SU-DHL-6 (cell line): ENCODE results near the gene CTLA4.
"Not testable (repeated sequence)": the region's sequence is repeated elsewhere in the genome, so short reads cannot be mapped to it uniquely, and the experiment has no call there.

Source experiments
- H2AFZ ChIP-seq: fragments of 200-600 bp; sonication (generic); 2 replicates; pipeline ENCODE4 v1.6.1; 2014; ENCODE audit warnings: low read depth, mild to moderate bottlenecking, moderate library complexity, mixed read lengths, antibody characterized with exemption, low read length; ENCODE audit not compliant: severe bottlenecking
- H3F3A ChIP-seq: fragments of 200-600 bp; shearing (Covaris generic); 2 replicates; pipeline ENCODE4 v1.6.0; 2016; ENCODE audit warnings: antibody characterized with exemption, mild to moderate bottlenecking; ENCODE audit not compliant: insufficient read depth
- H3K27ac ChIP-seq: fragments of 200-600 bp; sonication (generic); 2 replicates; pipeline ENCODE4 v1.5.1; 2016; ENCODE audit warnings: low read depth, mild to moderate bottlenecking, low read length, moderate library complexity, mixed read lengths
- H3K27me3 ChIP-seq: fragments of 200-600 bp; sonication (generic), shearing (Covaris generic); 2 replicates; pipeline ENCODE4 v1.6.0; 2014; ENCODE audit warnings: mild to moderate bottlenecking, low read length
- H3K36me3 ChIP-seq: fragments of 200-600 bp; sonication (generic); 2 replicates; pipeline ENCODE4 v1.6.1; 2014; ENCODE audit warnings: mild to moderate bottlenecking, low read length, mixed read lengths
- H3K4me2 ChIP-seq: fragments of 300-600, 200-600 bp; shearing (Covaris generic), sonication (generic); 2 replicates; pipeline ENCODE4 v1.6.0; 2014; ENCODE audit warnings: low read length, low read depth, mild to moderate bottlenecking; ENCODE audit not compliant: poor library complexity, severe bottlenecking
- H3K4me3 ChIP-seq: fragments of 200-600 bp; sonication (generic); 2 replicates; pipeline ENCODE4 v1.5.1; 2014; ENCODE audit warnings: antibody characterized with exemption, low read length, mild to moderate bottlenecking, mixed read lengths; ENCODE audit not compliant: insufficient read depth, poor library complexity, severe bottlenecking
- H3K79me2 ChIP-seq: fragments of 200-600 bp; sonication (generic); 2 replicates; pipeline ENCODE4 v1.6.1; 2014; ENCODE audit warnings: mild to moderate bottlenecking, low read length, moderate library complexity; ENCODE audit not compliant: insufficient read depth
- H3K9ac ChIP-seq: fragments of 200-600 bp; sonication (generic); 2 replicates; pipeline ENCODE4 v1.7.0; 2014; ENCODE audit warnings: mild to moderate bottlenecking, low read length
- H3K9me2 ChIP-seq: fragments of 200-600 bp; sonication (generic); replicated peaks from 2 replicates; pipeline ENCODE4 v1.6.1; 2014; ENCODE audit warnings: low read length; ENCODE audit not compliant: insufficient read depth
- H3K9me3 ChIP-seq: fragments of 200-600 bp; sonication (generic); 2 replicates; pipeline ENCODE4 v1.6.1; 2014; ENCODE audit warnings: low read length, mixed read lengths; ENCODE audit not compliant: insufficient read depth
- H4K20me1 ChIP-seq: fragments of 200-600 bp; sonication (generic); 2 replicates; pipeline ENCODE4 v1.6.1; 2014; ENCODE audit warnings: low read depth, mild to moderate bottlenecking, antibody characterized with exemption, low read length, moderate library complexity, mixed read lengths
- EZH2phosphoT487 ChIP-seq: fragments of 200-600 bp; sonication (generic), shearing (Covaris generic); conservative IDR thresholded peaks from 2 replicates; pipeline ENCODE4 v1.6.1; 2018; ENCODE audit warnings: mild to moderate bottlenecking, antibody characterized with exemption, low read length, moderate library complexity, mixed read lengths
- TF ChIP-seq, protein P1 (sequence below): fragments of 200-600 bp; sonication (generic); IDR thresholded peaks from one replicate; pipeline ENCODE4 v1.5.1; 2017; ENCODE audit warnings: antibody characterized with exemption, mild to moderate bottlenecking, low read length, moderate library complexity; ENCODE audit not compliant: insufficient read depth, poor library complexity, severe bottlenecking

CTLA4 gene

DNA sequence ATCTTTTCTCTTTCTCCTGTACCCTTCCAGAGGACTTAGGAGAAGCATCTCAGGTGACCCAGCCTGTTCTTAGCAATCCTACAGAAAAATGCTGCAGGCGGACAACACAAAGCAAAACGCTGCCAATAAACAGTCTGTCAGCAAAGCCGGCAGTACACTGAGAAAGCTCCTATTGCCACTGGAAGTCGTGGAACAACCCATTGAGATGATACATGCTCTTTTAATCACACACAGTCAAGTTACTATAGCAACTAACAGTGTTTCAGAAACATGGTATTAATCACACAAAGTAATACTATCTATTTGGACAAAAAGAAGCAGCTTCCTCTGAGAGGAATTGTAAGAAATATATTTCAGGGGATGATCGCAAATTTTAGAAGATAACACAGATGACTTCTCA is 10.5 kb downstream of the CTLA4 start:
- no peak overlapping the region for H3K9ac ChIP-seq
- TF ChIP-seq EZH2phosphoT487 = no peak
- TF ChIP-seq, protein P1, sequence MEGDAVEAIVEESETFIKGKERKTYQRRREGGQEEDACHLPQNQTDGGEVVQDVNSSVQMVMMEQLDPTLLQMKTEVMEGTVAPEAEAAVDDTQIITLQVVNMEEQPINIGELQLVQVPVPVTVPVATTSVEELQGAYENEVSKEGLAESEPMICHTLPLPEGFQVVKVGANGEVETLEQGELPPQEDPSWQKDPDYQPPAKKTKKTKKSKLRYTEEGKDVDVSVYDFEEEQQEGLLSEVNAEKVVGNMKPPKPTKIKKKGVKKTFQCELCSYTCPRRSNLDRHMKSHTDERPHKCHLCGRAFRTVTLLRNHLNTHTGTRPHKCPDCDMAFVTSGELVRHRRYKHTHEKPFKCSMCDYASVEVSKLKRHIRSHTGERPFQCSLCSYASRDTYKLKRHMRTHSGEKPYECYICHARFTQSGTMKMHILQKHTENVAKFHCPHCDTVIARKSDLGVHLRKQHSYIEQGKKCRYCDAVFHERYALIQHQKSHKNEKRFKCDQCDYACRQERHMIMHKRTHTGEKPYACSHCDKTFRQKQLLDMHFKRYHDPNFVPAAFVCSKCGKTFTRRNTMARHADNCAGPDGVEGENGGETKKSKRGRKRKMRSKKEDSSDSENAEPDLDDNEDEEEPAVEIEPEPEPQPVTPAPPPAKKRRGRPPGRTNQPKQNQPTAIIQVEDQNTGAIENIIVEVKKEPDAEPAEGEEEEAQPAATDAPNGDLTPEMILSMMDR = no peak
- H3K9me3 ChIP-seq = no peaks in the 10 kb centered on the region
- no peaks in the 10 kb centered on the region for H3K27me3 ChIP-seq
- H3K4me2 ChIP-seq = no peak overlapping the region
- no peaks in the 10 kb centered on the region for H3F3A ChIP-seq
- no peaks in the 10 kb centered on the region for H3K9me2 ChIP-seq
- no peak overlapping the region for H3K27ac ChIP-seq
- no peak overlapping the region for H3K4me3 ChIP-seq
- no peaks in the 10 kb centered on the region for H3K79me2 ChIP-seq
- no peaks in the 10 kb centered on the region for H3K36me3 ChIP-seq
- H2AFZ ChIP-seq = no peak overlapping the region
- H4K20me1 ChIP-seq = no peaks in the 10 kb centered on the region

DNA sequence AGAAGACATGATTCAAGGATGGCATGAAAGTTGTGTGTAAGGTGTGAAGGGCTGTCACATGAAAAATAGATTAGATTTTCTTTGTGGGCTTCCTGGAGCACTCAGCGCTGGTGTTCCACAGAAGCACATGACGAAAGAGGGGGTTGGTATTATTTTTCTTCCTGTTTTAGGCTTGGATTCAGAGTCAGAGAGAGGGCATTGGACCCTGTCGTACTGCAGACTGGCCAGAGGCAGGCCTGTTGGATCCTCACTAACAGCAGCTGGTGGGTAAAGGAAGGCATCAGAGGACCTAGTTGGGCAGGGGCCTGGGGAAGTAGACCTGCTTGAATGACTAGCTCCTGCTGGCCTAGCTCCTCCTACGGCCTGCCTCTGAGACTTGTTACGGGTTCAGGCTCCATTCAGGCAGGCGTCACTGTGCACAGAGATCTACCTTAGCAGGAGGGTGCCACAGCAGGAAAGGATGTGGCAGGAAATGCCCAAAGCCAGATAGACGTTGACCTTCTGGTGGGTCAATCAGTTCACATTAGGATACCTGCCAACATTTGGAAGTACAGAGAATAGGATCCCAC is 13.1 kb downstream of the CTLA4 start:
- Histone ChIP-seq H3F3A (no peaks in the 10 kb centered on the region), H3K79me2 (no peaks in the 10 kb centered on the region), H3K27ac (no peak overlapping the region), H4K20me1 (no peaks in the 10 kb centered on the region), H3K9me2 (no peaks in the 10 kb centered on the region), H3K36me3 (no peaks in the 10 kb centered on the region), H3K9ac (no peak overlapping the region), H3K4me2 (no peak overlapping the region), H3K9me3 (no peaks in the 10 kb centered on the region), H3K27me3 (no peaks in the 10 kb centered on the region), H3K4me3 (no peak overlapping the region), H2AFZ (no peak overlapping the region)
- TF ChIP-seq EZH2phosphoT487 = no peak
- TF ChIP-seq, protein P1 = no peak

DNA sequence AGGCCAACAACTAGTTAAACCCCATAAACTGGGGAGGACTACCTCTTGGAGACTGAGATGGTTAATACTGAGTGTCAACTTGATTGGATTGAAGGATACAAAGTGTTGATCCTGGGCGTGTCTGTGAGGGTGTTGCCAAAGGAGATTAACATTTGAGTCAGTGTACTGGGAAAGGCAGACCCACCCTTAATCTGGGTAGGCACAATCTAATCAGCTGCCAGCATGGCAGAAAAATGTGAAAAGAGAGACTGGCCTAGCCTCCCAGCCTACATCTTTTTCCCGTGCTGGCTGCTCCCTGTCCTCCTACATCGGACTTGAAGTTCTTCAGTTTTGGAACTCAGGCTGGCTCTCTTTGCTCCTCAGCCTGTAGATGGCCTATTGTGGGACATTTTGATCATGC is 13.6 kb downstream of the CTLA4 start:
- H3K27me3 ChIP-seq, H3K4me3 ChIP-seq, H3K9me2 ChIP-seq, H3K4me2 ChIP-seq, H2AFZ ChIP-seq, H3K36me3 ChIP-seq, H4K20me1 ChIP-seq, H3K79me2 ChIP-seq, H3K9ac ChIP-seq, H3F3A ChIP-seq, H3K27ac ChIP-seq, H3K9me3 ChIP-seq: not testable (repeated sequence)

DNA sequence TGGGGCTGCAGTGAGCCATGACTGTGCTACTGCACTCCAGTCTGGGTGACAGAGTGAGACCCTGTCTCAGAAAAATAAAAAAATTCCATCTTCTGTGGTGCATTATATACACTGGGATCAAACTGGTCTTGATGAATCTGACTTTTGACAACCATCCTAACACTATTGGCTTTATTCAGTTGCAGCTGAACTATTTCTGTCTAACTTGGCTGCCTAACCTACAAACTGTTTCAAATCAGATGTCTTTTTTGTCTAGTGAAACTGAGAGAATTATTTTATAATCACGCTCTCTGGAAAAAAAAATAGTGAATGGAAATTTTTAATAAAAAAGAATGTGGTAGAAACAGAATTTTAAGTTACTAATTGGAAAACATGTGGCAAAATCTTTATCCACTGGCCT is 15.0 kb downstream of the CTLA4 start:
- Histone ChIP-seq H3K36me3 (no peaks in the 10 kb centered on the region), H3K4me3 (no peak overlapping the region), H4K20me1 (no peaks in the 10 kb centered on the region), H3K79me2 (no peaks in the 10 kb centered on the region), H3K27me3 (no peaks in the 10 kb centered on the region), H3K9ac (no peak overlapping the region), H2AFZ (no peak overlapping the region), H3K27ac (no peak overlapping the region), H3K9me3 (no peaks in the 10 kb centered on the region), H3K4me2 (no peak overlapping the region), H3K9me2 (no peaks in the 10 kb centered on the region), H3F3A (no peaks in the 10 kb centered on the region)
- TF ChIP-seq EZH2phosphoT487 = no peak
- TF ChIP-seq, protein P1 = no peak
